Activated CD4-positive, alpha-beta T cell treated with anti-CD3 and anti-CD28 coated beads, Interleukin-2, amount 50 U/mL, for 4 hours (primary cell): Measurements from ENCODE around the gene MMAB.

Experiments used
- DNase-seq, 2 experiments: peaks; one replicate each; pipeline ENCODE4 v3.0.0-alpha.2; 2020

The MMAB gene

GRCh38 chr12:109535231-109535862 is 38.0 kb downstream of the MMAB start:
- DNase-seq: no peak

GRCh38 chr12:109534456-109534855 is 38.8 kb downstream of the MMAB start:
- no peak for DNase-seq

GRCh38 chr12:109533487-109533740 is 39.9 kb downstream of the MMAB start:
- DNase-seq: no peak

GRCh38 chr12:109532721-109533486 is 40.4 kb downstream of the MMAB start:
- no peak for DNase-seq

GRCh38 chr12:109531411-109531810 is 41.9 kb downstream of the MMAB start:
- DNase-seq: no peak

GRCh38 chr12:109529691-109530640 is 43.3 kb downstream of the MMAB start:
- DNase-seq: no peak

- no peak for DNase-seq
Measured at GRCh38 chr12:109527489-109528123, 45.7 kb downstream of the MMAB start.

- no peak for DNase-seq
Measured at GRCh38 chr12:109525279-109525585, 48.1 kb downstream of the MMAB start.

GRCh38 chr12:109524466-109525278 is 48.6 kb downstream of the MMAB start:
- no peak for DNase-seq

- DNase-seq: no peak
Measured at GRCh38 chr12:109523504-109523903, 49.8 kb downstream of the MMAB start.

GRCh38 chr12:109523071-109523470 is 50.2 kb downstream of the MMAB start:
- no peak for DNase-seq

- DNase-seq: no peak
Measured at GRCh38 chr12:109521831-109522230, 51.5 kb downstream of the MMAB start.

GRCh38 chr12:109519787-109520186 is 53.5 kb downstream of the MMAB start:
- no peak for DNase-seq

GRCh38 chr12:109518820-109519665 is 54.3 kb downstream of the MMAB start:
- DNase-seq: peak; percentile 46 to 53

GRCh38 chr12:109517619-109518018 is 55.7 kb downstream of the MMAB start:
- no peak for DNase-seq

GRCh38 chr12:109513977-109514376 is 59.3 kb downstream of the MMAB start:
- DNase-seq: no peak

- DNase-seq: no peak
Measured at GRCh38 chr12:109513051-109513450, 60.3 kb downstream of the MMAB start.

- no peak for DNase-seq
Measured at GRCh38 chr12:109512608-109513007, 60.7 kb downstream of the MMAB start.

GRCh38 chr12:109510196-109510595 is 63.1 kb downstream of the MMAB start:
- no peak for DNase-seq

GRCh38 chr12:109504068-109504467 is 69.2 kb downstream of the MMAB start:
- no peak for DNase-seq
